Breast epithelium (tissue), 4 donors: ENCODE data around the gene DUSP22. TPM values are rescaled to one million over a fixed set of nuclear protein-coding genes. Genes with fewer than 3 reads are reported as not detected.

ENCODE experiments used
- DNase-seq, 2 donors: peaks; one replicate each; pipeline ENCODE4 v3.0.0-alpha.2; 2019; ENCODE audit warnings: low spot score in 2 of 2
- H3K27ac ChIP-seq, 2 donors: fragments of 200-600 bp; sonication (generic) in 1 of 2; one replicate each; pipeline ENCODE4 v1.5.1; 2016 to 2019; ENCODE audit warnings: mild to moderate bottlenecking in 1 of 2
- H3K27me3 ChIP-seq, 2 donors: fragments of 200-600 bp; sonication (generic) in 1 of 2; one replicate each; pipeline versions ENCODE4 v1.5.1 to v1.6.0; 2017 to 2019; ENCODE audit warnings: control low read depth in 1 of 2, mild to moderate bottlenecking in 1 of 2
- H3K36me3 ChIP-seq: fragments of 200-600 bp; one replicate; pipeline ENCODE4 v1.5.1; 2019
- H3K4me1 ChIP-seq, 2 donors: fragments of 200-600 bp; sonication (generic); one replicate each; pipeline ENCODE4 v1.5.1; 2016 to 2019; ENCODE audit warnings: control low read depth in 1 of 2
- H3K4me3 ChIP-seq, 3 donors: fragments of 200-600 bp; sonication (generic); 1 replicate in 2 of 3; 2 replicates in 1 of 3; pipeline ENCODE4 v1.5.1; 2016 to 2019; ENCODE audit warnings: mild to moderate bottlenecking in 3 of 3, moderate library complexity in 2 of 3
- H3K9me3 ChIP-seq, 2 donors: fragments of 200-600 bp; sonication (generic) in 1 of 2; one replicate each; pipeline ENCODE4 v1.5.1; 2016 to 2019; ENCODE audit warnings: control low read depth in 1 of 2
- CTCF ChIP-seq, 3 donors: fragments of 450-650 bp; IDR thresholded peaks; one replicate each; pipeline ENCODE4 v1.5.1; 2016 to 2017; ENCODE audit warnings: antibody characterized with exemption in 3 of 3, mild to moderate bottlenecking in 3 of 3, moderate library complexity in 3 of 3
- POLR2A ChIP-seq: fragments of 450-650 bp; IDR thresholded peaks from one replicate; pipeline ENCODE4 v1.6.1; 2016; ENCODE audit warnings: antibody characterized with exemption, mild to moderate bottlenecking, moderate library complexity
- POLR2AphosphoS5 ChIP-seq, 3 donors: sonication (generic); formaldehyde crosslinking; IDR thresholded peaks; one replicate each; pipeline ENCODE4 v1.6.1; 2017; ENCODE audit warnings: antibody characterized with exemption in 3 of 3
- intact Hi-C: fragments of 100-400 bp; cut with DNase I; formaldehyde crosslinking; loops from one replicate; pipeline ENCODE4 v1.15.1; 2023; ENCODE audit warnings: low total_unique reads
- total RNA-seq, 3 donors: library from RNA; depleted of rRNA; stranded (reverse); fragments of >200 nt; gene quantifications; one replicate each; pipeline ENCODE4 v1.1.0, GENCODE V29; 2016

Gene DUSP22
- total RNA-seq, 3 donors from 2014 or later = 55.6 to 81.9 (median 59.0) TPM

- TF ChIP-seq CTCF (IDR thresholded peaks at IDR 0.05) = no peak
- no peaks in the 10 kb centered on the region for H3K9me3 ChIP-seq
- no peak overlapping the region for H3K4me3 ChIP-seq
- H3K36me3 ChIP-seq = no peaks in the 10 kb centered on the region
- intact Hi-C loops = no loop called here
- H3K27ac ChIP-seq = no peak overlapping the region
- no peaks in the 10 kb centered on the region for H3K27me3 ChIP-seq
- DNase-seq = no peak
- no peaks in the 10 kb centered on the region for H3K4me1 ChIP-seq
Observed at GRCh38 chr6:343226-343935, 51.1 kb downstream of the DUSP22 start.

DNA sequence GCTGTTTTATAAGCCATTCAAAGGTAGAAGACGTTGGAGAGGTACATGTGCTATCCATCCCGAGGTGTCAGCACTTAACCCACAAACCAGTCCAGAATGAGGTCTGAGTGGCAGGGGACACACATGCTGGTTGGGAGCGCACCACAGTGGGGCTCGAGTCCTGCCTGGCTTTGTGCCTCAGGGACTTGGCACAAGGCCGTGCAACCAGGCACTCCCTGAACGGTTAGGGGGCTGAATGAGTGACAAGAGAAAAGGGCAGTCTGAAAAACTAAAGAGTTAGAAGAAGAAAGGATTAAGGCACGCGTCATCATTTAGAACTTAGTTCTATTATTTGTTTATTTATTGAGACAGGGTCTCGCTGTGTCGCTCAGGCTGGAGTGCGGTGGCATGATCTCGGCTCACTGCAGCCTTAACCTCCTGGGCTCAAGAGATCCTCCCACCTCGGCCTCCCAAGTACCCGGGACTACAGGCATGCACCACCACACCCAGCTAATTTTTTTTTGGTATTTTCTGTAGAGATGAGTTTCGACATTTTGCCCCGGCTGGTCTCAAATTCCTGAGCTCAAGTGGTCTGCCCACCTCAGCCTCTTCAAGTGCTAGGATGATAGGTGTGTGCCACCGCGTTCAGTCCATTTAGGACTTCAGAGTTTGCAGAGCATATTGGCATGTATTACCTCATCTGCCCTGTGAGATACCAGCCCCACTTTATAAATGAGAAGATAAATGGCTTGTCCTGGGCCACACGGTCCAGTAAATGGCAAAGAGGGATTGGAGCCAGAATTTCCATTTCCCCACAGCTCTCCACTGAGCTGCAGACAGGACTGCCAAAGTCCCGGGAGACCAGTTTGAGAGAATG is 51.9 kb downstream of the DUSP22 start:
- intact Hi-C loops = no loop called here
- H3K36me3 ChIP-seq = no peaks in the 10 kb centered on the region
- DNase-seq = no peak
- H3K27ac ChIP-seq = no peak overlapping the region
- no peaks in the 10 kb centered on the region for H3K27me3 ChIP-seq
- TF ChIP-seq POLR2AphosphoS5 (IDR thresholded peaks at IDR 0.05) = no peak
- TF ChIP-seq POLR2A = no peak
- no peak for TF ChIP-seq CTCF (IDR thresholded peaks at IDR 0.05)
- H3K4me1 ChIP-seq = no peaks in the 10 kb centered on the region
- H3K4me3 ChIP-seq = no peak overlapping the region
- no peaks in the 10 kb centered on the region for H3K9me3 ChIP-seq

GRCh38 chr6:344816-345340 is 52.6 kb downstream of the DUSP22 start:
- H3K4me3 ChIP-seq = no peak overlapping the region
- TF ChIP-seq POLR2AphosphoS5 (IDR thresholded peaks at IDR 0.05) (no peak), CTCF (IDR thresholded peaks at IDR 0.05) (no peak), POLR2A (no peak)
- no peaks in the 10 kb centered on the region for H3K9me3 ChIP-seq
- H3K4me1 ChIP-seq = no peaks in the 10 kb centered on the region
- no peaks in the 10 kb centered on the region for H3K27me3 ChIP-seq
- no peak overlapping the region for H3K27ac ChIP-seq
- intact Hi-C loops = no loop called here
- no peak for DNase-seq
- no peaks in the 10 kb centered on the region for H3K36me3 ChIP-seq

DNA sequence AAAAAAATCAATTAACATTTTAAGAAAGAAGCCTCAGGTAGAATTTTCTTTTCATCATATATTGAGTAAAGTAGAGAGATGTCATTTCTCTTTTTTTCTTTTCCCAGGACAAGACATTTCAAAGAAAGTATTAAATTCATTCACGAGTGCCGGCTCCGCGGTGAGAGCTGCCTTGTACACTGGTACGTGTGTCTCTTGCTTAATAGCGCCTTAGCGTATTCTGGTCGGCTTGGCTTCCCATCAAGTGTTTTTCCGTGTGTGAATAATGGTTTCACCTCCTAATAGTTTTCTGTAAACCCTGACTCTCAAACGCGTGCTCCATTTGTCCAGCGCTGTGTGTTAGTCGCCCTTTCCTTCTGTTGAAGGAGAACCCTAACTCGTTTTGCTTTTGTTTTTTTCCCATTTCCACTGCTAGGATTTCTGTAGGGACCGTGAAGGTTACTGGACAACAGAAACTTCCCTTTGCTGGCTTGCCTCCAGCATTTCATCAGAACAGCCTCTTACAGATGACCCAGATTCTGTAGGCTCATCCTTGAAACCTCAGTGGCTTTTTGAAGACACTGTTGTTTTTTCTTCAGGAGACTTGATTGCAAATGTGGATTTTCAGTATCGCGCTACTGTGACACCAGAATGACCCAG is 53.6 kb downstream of the DUSP22 start:
- H3K4me1 ChIP-seq = no peaks in the 10 kb centered on the region
- no peak overlapping the region for H3K27ac ChIP-seq
- TF ChIP-seq POLR2AphosphoS5 (IDR thresholded peaks at IDR 0.05) (no peak), POLR2A (no peak), CTCF (IDR thresholded peaks at IDR 0.05) (no peak)
- H3K27me3 ChIP-seq = no peaks in the 10 kb centered on the region
- no peaks in the 10 kb centered on the region for H3K9me3 ChIP-seq
- intact Hi-C loops = no loop called here
- no peak overlapping the region for H3K4me3 ChIP-seq
- no peaks in the 10 kb centered on the region for H3K36me3 ChIP-seq
- DNase-seq = no peak
